ENCODE data around the gene PLS1. TPM values are rescaled to one million over a fixed set of nuclear protein-coding genes. Genes with fewer than 3 reads are reported as not detected.

PLS1 gene
- total RNA-seq, 1 experiment from 2014 or later = 53.8 TPM

- Histone ChIP-seq H3K4me2 (no peak overlapping the region), H4K20me1 (ENCODE audit: insufficient read depth) (0 out of 2 replicates have a peak, but pooled peaks cover 4% of the 10 kb centered on the region), H3K4me3 (no peak overlapping the region), H3K9me2 (ENCODE audit: insufficient read depth) (no peaks in the 10 kb centered on the region), H2AFZ (no peak overlapping the region), H3K4me1 (replicated peaks; ENCODE audit: insufficient read depth) (no peaks in the 10 kb centered on the region), H3K36me3 (ENCODE audit: low read depth) (0 out of 2 replicates have a peak, but pooled peaks cover 6% of the 10 kb centered on the region), H3K79me2 (ENCODE audit: low read depth) (no peaks in the 10 kb centered on the region), H3K9me3 (ENCODE audit: insufficient read depth, low read depth) (no peaks in the 10 kb centered on the region), H3K27me3 (ENCODE audit: insufficient read depth, low read depth) (no peaks in the 10 kb centered on the region), H3K27ac (no peak overlapping the region), H3F3A (ENCODE audit: insufficient read depth, low read depth) (no peaks in the 10 kb centered on the region)
- DNase-seq = no peak
- ChIA-PET POLR2A (ENCODE audit: unreplicated experiment) (interaction anchor here (0.5 kb wide), 1 partner anchor 312 kb away, joined by 6 read pairs; no protein-coding TSS in a partner anchor), CTCF (no interaction called here)
- intact Hi-C loops (cut with micrococcal nuclease; ENCODE audit: unreplicated experiment) = no loop called here
- no TSS peak for BruUV-seq (replicated peaks)
- no peak for TF ChIP-seq EZH2 (IDR thresholded peaks at IDR 0.05; ENCODE audit: low read depth)
These were observed 68.1 kb downstream of the PLS1 start for GRCh38 chr3:142664311-142664710.

GRCh38 chr3:142664819-142665218 is 68.6 kb downstream of the PLS1 start:
- CTCF ChIA-PET = no interaction called here
- Histone ChIP-seq H3K9me3 (ENCODE audit: insufficient read depth, low read depth) (no peaks in the 10 kb centered on the region), H2AFZ (no peak overlapping the region), H3K9me2 (ENCODE audit: insufficient read depth) (no peaks in the 10 kb centered on the region), H3K4me1 (replicated peaks; ENCODE audit: insufficient read depth) (no peaks in the 10 kb centered on the region), H3K79me2 (ENCODE audit: low read depth) (no peaks in the 10 kb centered on the region), H3K27me3 (ENCODE audit: insufficient read depth, low read depth) (no peaks in the 10 kb centered on the region), H3K27ac (no peak overlapping the region), H3K4me2 (no peak overlapping the region), H3F3A (ENCODE audit: insufficient read depth, low read depth) (no peaks in the 10 kb centered on the region), H3K36me3 (ENCODE audit: low read depth) (0 out of 2 replicates have a peak, but pooled peaks cover 6% of the 10 kb centered on the region), H3K4me3 (no peak overlapping the region), H4K20me1 (ENCODE audit: insufficient read depth) (0 out of 2 replicates have a peak, but pooled peaks cover 4% of the 10 kb centered on the region)
- TF ChIP-seq CTCF (conservative IDR thresholded peaks at IDR 0.05) (no peak), EZH2 (IDR thresholded peaks at IDR 0.05; ENCODE audit: low read depth) (no peak)
- no peak for DNase-seq
- no TSS peak for BruUV-seq (replicated peaks)
- POLR2A ChIA-PET (ENCODE audit: unreplicated experiment) = interaction anchor here (0.5 kb wide), 1 partner anchor 312 kb away, joined by 6 read pairs; no protein-coding TSS in a partner anchor
- intact Hi-C loops (cut with micrococcal nuclease; ENCODE audit: unreplicated experiment) = no loop called here

- Histone ChIP-seq H3K9me2 (ENCODE audit: insufficient read depth) (no peaks in the 10 kb centered on the region), H3K9me3 (ENCODE audit: insufficient read depth, low read depth) (no peaks in the 10 kb centered on the region), H3K27ac (no peak overlapping the region), H3K4me3 (no peak overlapping the region), H3F3A (ENCODE audit: insufficient read depth, low read depth) (no peaks in the 10 kb centered on the region), H2AFZ (no peak overlapping the region), H3K36me3 (ENCODE audit: low read depth) (0 out of 2 replicates have a peak, but pooled peaks cover 6% of the 10 kb centered on the region), H3K79me2 (ENCODE audit: low read depth) (no peaks in the 10 kb centered on the region), H3K4me1 (replicated peaks; ENCODE audit: insufficient read depth) (no peaks in the 10 kb centered on the region), H3K27me3 (ENCODE audit: insufficient read depth, low read depth) (no peaks in the 10 kb centered on the region), H4K20me1 (ENCODE audit: insufficient read depth) (no peaks in the 10 kb centered on the region), H3K4me2 (no peak overlapping the region)
- intact Hi-C loops (cut with micrococcal nuclease; ENCODE audit: unreplicated experiment) = no loop called here
- ChIA-PET CTCF (no interaction called here), POLR2A (ENCODE audit: unreplicated experiment) (no interaction called here)
- BruUV-seq (replicated peaks) = no TSS peak
- TF ChIP-seq EZH2 (IDR thresholded peaks at IDR 0.05; ENCODE audit: low read depth) (no peak), CTCF (conservative IDR thresholded peaks at IDR 0.05) (no peak)
- no peak for DNase-seq
These were observed 73.9 kb downstream of the PLS1 start for GRCh38 chr3:142670120-142670519.

- Histone ChIP-seq H3K36me3 (ENCODE audit: low read depth) (no peaks in the 10 kb centered on the region), H3K27ac (no peak overlapping the region), H3K79me2 (ENCODE audit: low read depth) (no peaks in the 10 kb centered on the region), H3K4me2 (no peak overlapping the region), H4K20me1 (ENCODE audit: insufficient read depth) (no peaks in the 10 kb centered on the region), H3F3A (ENCODE audit: insufficient read depth, low read depth) (no peaks in the 10 kb centered on the region), H3K4me1 (replicated peaks; ENCODE audit: insufficient read depth) (no peaks in the 10 kb centered on the region), H2AFZ (no peak overlapping the region), H3K27me3 (ENCODE audit: insufficient read depth, low read depth) (no peaks in the 10 kb centered on the region), H3K4me3 (no peak overlapping the region), H3K9me3 (ENCODE audit: insufficient read depth, low read depth) (no peaks in the 10 kb centered on the region), H3K9me2 (ENCODE audit: insufficient read depth) (no peaks in the 10 kb centered on the region)
- ChIA-PET CTCF (no interaction called here), POLR2A (ENCODE audit: unreplicated experiment) (interaction anchor here (0.7 kb wide), 1 partner anchor 45 kb away, joined by 3 read pairs; no protein-coding TSS in a partner anchor)
- BruUV-seq (replicated peaks) = no TSS peak
- TF ChIP-seq EZH2 (IDR thresholded peaks at IDR 0.05; ENCODE audit: low read depth) (no peak), CTCF (conservative IDR thresholded peaks at IDR 0.05) (no peak)
- no peak for DNase-seq
- intact Hi-C loops (cut with micrococcal nuclease; ENCODE audit: unreplicated experiment) = no loop called here
These were observed 80.0 kb downstream of the PLS1 start for GRCh38 chr3:142676151-142676550.

Measured in PC-9 (cell line).